Measurements from ENCODE around the gene ARMC7.
"Not testable (repeated sequence)": the region's sequence is repeated elsewhere in the genome, so short reads cannot be mapped to it uniquely, and the experiment has no call there.

GRCh38 chr17:75133607-75134347, 24.0 kb downstream of the ARMC7 start:
- TF ChIP-seq CTCF (IDR thresholded peaks at IDR 0.05; ENCODE audit: low read depth, low read length); EZH2phosphoT487 (IDR thresholded peaks at IDR 0.05; ENCODE audit: low read depth): not testable (repeated sequence)

Measured in OCI-LY3 (cell line).